Measurements from ENCODE around the gene FOXA3. TPM values are rescaled to one million over a fixed set of nuclear protein-coding genes. Genes with fewer than 3 reads are reported as not detected.
A peak's percentile ranks its signal among the peaks of the same experiment; 100 is the strongest.

Gene FOXA3
- polyA plus RNA-seq, 2 of the 4 experiments (the other 2 are of a cell fraction), result 1.6 to 5.3 TPM

DNA sequence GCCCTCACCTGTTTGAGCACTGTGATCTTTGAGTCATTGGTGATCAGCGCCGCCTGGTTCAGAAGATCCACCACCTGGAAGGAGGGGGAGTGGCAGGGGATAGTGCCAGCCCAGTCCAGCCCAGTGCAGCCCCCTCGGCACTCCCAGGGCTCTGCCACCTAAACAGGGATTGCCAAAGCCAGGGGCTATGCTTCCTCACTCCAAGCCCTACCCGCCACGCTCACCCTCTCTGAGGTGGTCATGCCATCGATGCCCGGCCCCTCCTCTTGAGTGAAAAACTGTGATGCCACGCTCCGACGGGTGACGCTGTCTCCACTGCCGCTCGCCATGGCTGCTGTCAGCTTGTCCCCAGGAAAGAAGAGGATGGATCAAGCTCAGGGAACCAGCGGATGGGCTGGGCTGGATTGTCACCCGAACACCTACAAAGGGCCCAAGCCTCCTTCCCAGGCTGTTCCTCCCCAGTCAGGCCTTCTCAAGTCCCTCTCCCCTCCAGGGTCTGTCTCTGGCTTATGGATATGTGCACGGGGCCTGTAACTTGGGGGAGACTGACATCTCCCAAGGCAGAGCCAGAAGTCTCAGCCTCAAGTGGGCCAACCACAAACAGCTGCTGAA is 9.9 kb upstream of the FOXA3 start:
- Histone ChIP-seq H3K4me2 (no peak overlapping the region), H3K9me3 (no peaks in the 10 kb centered on the region), H3K4me3 (no peak overlapping the region), H3K4me1 (no peaks in the 10 kb centered on the region), H3K27ac (no peak overlapping the region)
- DNase-seq (ENCODE audit: low read depth in 1 of 2, low spot score in 1 of 2) (no peak), FAIRE-seq (no peak), ATAC-seq (peak in 1 of 2 experiments; percentile 35; a peak in 2 of 6 replicates)
- ChIA-PET CTCF (interaction anchor here (1.5 to 16.0 kb wide), 2 partner anchors 10 to 34 kb away, joined by 5 to 169 read pairs; partner anchors contain the start of gene FOXA3), POLR2A (interaction anchor here (0.8 to 1.9 kb wide), 2 partner anchors 9 kb away, joined by 3 to 6 read pairs; partner anchors contain the start of gene SYMPK)
- WGBS (ENCODE audit: missing lambda C conversion rate), result 96% methylated on average over 16 of the region's 16 CpGs
- TF ChIP-seq HDAC2 (IDR thresholded peaks at IDR 0.05), result no peak
- no peak for TF ChIP-seq HOXB13 (CRISPR knock-in tag; IDR thresholded peaks at IDR 0.05; ENCODE audit: low read depth)
- TF ChIP-seq NFE2L2 (conservative IDR thresholded peaks at IDR 0.05; ENCODE audit: low read length), result no peak
- TF ChIP-seq SMC3 (IDR thresholded peaks at IDR 0.05), result no peak
- TF ChIP-seq MAZ (IDR thresholded peaks at IDR 0.05; ENCODE audit: borderline replicate concordance, low read depth, low read length), result no peak
- TF ChIP-seq KDM1A (IDR thresholded peaks at IDR 0.05; ENCODE audit: low read depth), result no peak

DNA sequence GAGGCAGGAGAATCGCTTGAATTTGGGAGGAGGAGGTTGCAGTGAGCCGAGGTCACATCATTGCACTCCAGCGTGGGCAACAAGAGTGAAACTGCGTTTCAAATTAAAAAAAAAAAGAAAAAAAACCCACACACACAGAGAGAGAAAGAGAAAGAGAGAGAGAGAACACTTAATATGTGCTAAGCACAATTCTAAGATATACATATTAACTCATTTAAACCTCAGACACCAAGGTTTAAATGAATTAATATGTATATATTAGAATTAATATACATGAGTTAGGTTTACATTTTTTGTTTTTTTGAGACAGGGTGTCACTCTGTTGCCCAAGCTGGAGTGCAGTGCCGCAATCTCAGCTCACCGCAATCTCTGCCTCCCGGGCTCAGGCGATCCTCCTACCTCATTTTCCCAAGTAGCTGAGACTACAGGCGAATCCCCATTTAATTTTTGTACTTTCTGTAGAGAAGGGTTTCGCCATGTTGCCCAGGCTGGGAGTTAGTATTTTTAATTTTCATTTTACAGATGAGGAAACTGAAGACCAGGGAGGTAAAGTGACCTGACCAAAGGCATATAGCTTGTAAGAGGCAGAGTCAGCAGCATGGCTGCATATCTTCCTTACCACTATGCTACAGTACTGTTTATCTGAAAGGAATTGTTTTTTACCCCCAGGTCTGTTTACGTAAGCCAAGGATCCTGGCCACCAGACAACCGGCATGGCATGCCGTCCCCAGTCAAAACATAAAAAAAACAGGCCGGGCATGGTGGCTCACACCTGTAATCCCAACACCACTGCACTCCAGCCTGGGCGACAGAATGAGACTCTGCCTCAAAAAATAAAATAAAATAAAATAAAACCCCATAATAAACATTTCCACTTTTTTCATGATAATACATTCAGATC is 3.5 kb upstream of the FOXA3 start:
- Histone ChIP-seq H3K4me1 (peaks cover 19% of the 10 kb centered on the region), H3K27ac (peak overlapping the region in 1 of 2 experiments; percentile 16; a peak in 1 of 6 replicates), H3K4me3 (no peak overlapping the region), H3K9me3 (no peaks in the 10 kb centered on the region), H3K4me2 (peak overlapping the region; percentile 73)
- FAIRE-seq (no peak), ATAC-seq (no peak), DNase-seq (ENCODE audit: low read depth in 1 of 2, low spot score in 1 of 2) (no peak)
- 81% methylated on average over 15 of the region's 15 CpGs for WGBS (ENCODE audit: missing lambda C conversion rate)
- ChIA-PET CTCF (interaction anchor here (0.7 to 16.0 kb wide), 5 partner anchors 11 to 42 kb away, joined by 3 to 169 read pairs (median 18); no protein-coding TSS in a partner anchor), POLR2A (no interaction called here)
- TF ChIP-seq PHF8 (IDR thresholded peaks at IDR 0.05; ENCODE audit: borderline replicate concordance, low read depth) (no peak), POLR2A (IDR thresholded peaks at IDR 0.05; ENCODE audit: low read length) (no peak), MYC (IDR thresholded peaks at IDR 0.05; ENCODE audit: borderline replicate concordance, low read length) (no peak), EHMT2 (IDR thresholded peaks at IDR 0.05; ENCODE audit: low read depth) (no peak), CBX2 (IDR thresholded peaks at IDR 0.05; ENCODE audit: borderline replicate concordance, low read depth) (no peak), KDM1A (IDR thresholded peaks at IDR 0.05; ENCODE audit: low read depth) (no peak), CEBPB (IDR thresholded peaks at IDR 0.05) (no peak), RAD21 (conservative IDR thresholded peaks at IDR 0.05 in 1 of 2, IDR thresholded peaks at IDR 0.05 in 1 of 2) (no peak), SREBF2 (IDR thresholded peaks at IDR 0.05) (no peak), NR3C1 (IDR thresholded peaks at IDR 0.05) (no peak), ZNF302 (CRISPR knock-in tag; IDR thresholded peaks at IDR 0.05) (no peak), TP53 (CRISPR knock-in tag; IDR thresholded peaks at IDR 0.05) (no peak), KDM5A (IDR thresholded peaks at IDR 0.05) (no peak), RNF2 (IDR thresholded peaks at IDR 0.05; ENCODE audit: borderline replicate concordance, low read depth) (no peak)

DNA sequence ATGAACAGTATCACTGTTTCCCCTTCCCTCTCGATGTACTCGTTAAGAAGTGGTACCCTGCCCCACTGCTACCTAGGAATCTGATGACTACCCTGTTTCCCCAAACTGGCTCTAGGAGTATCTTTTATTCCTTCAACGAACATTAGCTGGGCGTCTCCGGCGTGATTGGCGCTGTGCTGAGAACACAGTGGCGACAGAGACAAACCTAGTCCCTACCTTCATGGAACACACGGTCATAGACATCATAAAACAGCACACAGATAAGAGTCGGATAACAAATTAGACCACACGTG is 1.9 kb upstream of the FOXA3 start:
- CTCF ChIA-PET, result interaction anchor here (1.0 to 16.0 kb wide), 4 partner anchors 13 to 148 kb away, joined by 3 to 315 read pairs (median 116); partner anchors contain the start of gene IRF2BP1

More for the DNA sequence above, 1.9 kb upstream of the FOXA3 start:
- peak; percentile 63 for FAIRE-seq
- Histone ChIP-seq H3K27ac (peak overlapping the region; percentile 88), H3K4me1 (peaks cover 25% of the 10 kb centered on the region), H3K9me3 (no peaks in the 10 kb centered on the region), H3K4me2 (peak overlapping the region; percentile 73), H3K4me3 (peak overlapping the region; percentile 71)
- TF ChIP-seq, protein P1, sequence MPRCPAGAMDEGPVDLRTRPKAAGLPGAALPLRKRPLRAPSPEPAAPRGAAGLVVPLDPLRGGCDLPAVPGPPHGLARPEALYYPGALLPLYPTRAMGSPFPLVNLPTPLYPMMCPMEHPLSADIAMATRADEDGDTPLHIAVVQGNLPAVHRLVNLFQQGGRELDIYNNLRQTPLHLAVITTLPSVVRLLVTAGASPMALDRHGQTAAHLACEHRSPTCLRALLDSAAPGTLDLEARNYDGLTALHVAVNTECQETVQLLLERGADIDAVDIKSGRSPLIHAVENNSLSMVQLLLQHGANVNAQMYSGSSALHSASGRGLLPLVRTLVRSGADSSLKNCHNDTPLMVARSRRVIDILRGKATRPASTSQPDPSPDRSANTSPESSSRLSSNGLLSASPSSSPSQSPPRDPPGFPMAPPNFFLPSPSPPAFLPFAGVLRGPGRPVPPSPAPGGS (IDR thresholded peaks at IDR 0.05), result no peak
- no peak for ATAC-seq
- POLR2A ChIA-PET, result interaction anchor here (0.5 to 2.7 kb wide), 3 partner anchors 23 to 438 kb away, joined by 3 to 30 read pairs (median 5); partner anchors contain the start of gene IRF2BP1
- no peak for DNase-seq (ENCODE audit: low read depth in 1 of 2, low spot score in 1 of 2)
- WGBS (ENCODE audit: missing lambda C conversion rate), result under 1% methylated on average over 11 of the region's 11 CpGs
